ENCODE results near the gene PCNX2.

PCNX2 gene

GRCh38 chr1:232999956-233000625, 295.4 kb downstream of the PCNX2 start:
- TF ChIP-seq ZNF8 (CRISPR knock-in tag; IDR thresholded peaks at IDR 0.05) (no peak), TSHZ2 (CRISPR knock-in tag; IDR thresholded peaks at IDR 0.05) (no peak), ZNF70 (CRISPR knock-in tag; IDR thresholded peaks at IDR 0.05) (no peak), ZFP3 (CRISPR knock-in tag; IDR thresholded peaks at IDR 0.05) (no peak)

DNA sequence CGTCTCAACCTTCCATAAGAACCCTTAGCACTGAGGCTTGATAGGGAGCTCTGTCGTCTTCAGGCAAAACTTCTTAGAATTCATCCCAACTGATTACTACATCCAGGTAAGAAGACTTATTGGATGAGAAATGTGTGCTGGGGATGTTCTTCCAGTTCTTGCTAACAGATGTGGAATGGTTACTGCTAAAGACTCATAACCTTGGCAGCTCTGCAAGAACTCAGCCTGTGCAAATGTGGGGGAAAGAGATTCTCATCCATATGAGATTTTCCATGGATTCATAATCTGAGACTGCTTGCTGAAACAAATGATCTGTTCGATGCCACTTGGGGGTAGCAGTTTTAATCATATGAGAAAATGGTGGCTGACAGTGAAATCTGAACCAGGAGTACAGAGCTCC, 296.9 kb downstream of the PCNX2 start:
- ATAC-seq: no peak
- TF ChIP-seq SNAI2 (CRISPR knock-in tag; IDR thresholded peaks at IDR 0.05) (no peak), POU6F1 (CRISPR knock-in tag; IDR thresholded peaks at IDR 0.05; ENCODE audit: borderline replicate concordance, low read depth) (no peak), CREB5 (CRISPR knock-in tag; IDR thresholded peaks at IDR 0.05; ENCODE audit: low read depth) (no peak), ZFP30 (CRISPR knock-in tag; IDR thresholded peaks at IDR 0.05) (no peak), ESRRG (CRISPR knock-in tag; IDR thresholded peaks at IDR 0.05) (no peak), RARB (CRISPR knock-in tag; IDR thresholded peaks at IDR 0.05) (no peak), ZFP3 (CRISPR knock-in tag; IDR thresholded peaks at IDR 0.05) (no peak), PPARA (CRISPR knock-in tag; IDR thresholded peaks at IDR 0.05; ENCODE audit: borderline replicate concordance) (no peak), ARNTL (CRISPR knock-in tag; IDR thresholded peaks at IDR 0.05; ENCODE audit: borderline replicate concordance, low read depth) (no peak)
- TF ChIP-seq, protein P1, sequence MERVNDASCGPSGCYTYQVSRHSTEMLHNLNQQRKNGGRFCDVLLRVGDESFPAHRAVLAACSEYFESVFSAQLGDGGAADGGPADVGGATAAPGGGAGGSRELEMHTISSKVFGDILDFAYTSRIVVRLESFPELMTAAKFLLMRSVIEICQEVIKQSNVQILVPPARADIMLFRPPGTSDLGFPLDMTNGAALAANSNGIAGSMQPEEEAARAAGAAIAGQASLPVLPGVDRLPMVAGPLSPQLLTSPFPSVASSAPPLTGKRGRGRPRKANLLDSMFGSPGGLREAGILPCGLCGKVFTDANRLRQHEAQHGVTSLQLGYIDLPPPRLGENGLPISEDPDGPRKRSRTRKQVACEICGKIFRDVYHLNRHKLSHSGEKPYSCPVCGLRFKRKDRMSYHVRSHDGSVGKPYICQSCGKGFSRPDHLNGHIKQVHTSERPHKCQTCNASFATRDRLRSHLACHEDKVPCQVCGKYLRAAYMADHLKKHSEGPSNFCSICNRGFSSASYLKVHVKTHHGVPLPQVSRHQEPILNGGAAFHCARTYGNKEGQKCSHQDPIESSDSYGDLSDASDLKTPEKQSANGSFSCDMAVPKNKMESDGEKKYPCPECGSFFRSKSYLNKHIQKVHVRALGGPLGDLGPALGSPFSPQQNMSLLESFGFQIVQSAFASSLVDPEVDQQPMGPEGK (CRISPR knock-in tag; IDR thresholded peaks at IDR 0.05; ENCODE audit: borderline replicate concordance): no peak

More at GRCh38 chr1:232999956-233000625, 295.4 kb downstream of the PCNX2 start:
- no peak for ATAC-seq

- TF ChIP-seq ZFP3 (CRISPR knock-in tag; IDR thresholded peaks at IDR 0.05): no peak
- no peak for ATAC-seq
Observed at GRCh38 chr1:232998138-232998537, 297.4 kb downstream of the PCNX2 start.

- TF ChIP-seq RARB (CRISPR knock-in tag; IDR thresholded peaks at IDR 0.05): no peak
- no peak for TF ChIP-seq ZFP30 (CRISPR knock-in tag; IDR thresholded peaks at IDR 0.05)
- TF ChIP-seq SNAI2 (CRISPR knock-in tag; IDR thresholded peaks at IDR 0.05): no peak
- no peak for TF ChIP-seq ZC3H10 (CRISPR knock-in tag; IDR thresholded peaks at IDR 0.05)
- no peak for ATAC-seq
Observed at GRCh38 chr1:232996143-232996542, 299.4 kb downstream of the PCNX2 start.

DNA sequence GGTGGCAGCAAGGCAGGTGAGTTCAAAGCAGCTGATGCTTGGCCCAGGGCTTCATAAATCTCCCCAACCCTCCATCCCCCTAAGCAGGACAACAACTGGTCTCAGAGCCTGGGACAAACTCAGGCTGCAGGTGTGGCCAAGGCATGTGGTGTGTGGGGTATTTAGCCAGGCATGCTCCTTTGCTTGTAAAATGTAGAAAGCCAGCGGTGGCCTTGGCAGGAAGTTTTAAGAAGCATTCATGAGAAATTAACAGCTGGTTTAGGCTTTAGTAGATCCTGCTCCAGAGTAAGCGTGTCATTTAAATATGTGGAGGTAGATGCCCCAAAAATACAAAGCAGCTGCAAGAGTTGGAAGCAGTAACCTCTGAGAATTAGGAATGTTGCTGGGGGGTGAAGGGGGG, 300.3 kb downstream of the PCNX2 start:
- ATAC-seq: no peak
- TF ChIP-seq ZNF70 (CRISPR knock-in tag; IDR thresholded peaks at IDR 0.05) (no peak), PPARA (CRISPR knock-in tag; IDR thresholded peaks at IDR 0.05; ENCODE audit: borderline replicate concordance) (no peak), BACH2 (CRISPR knock-in tag; IDR thresholded peaks at IDR 0.05; ENCODE audit: borderline replicate concordance) (no peak), TSHZ2 (CRISPR knock-in tag; IDR thresholded peaks at IDR 0.05) (no peak), ZNF565 (CRISPR knock-in tag; conservative IDR thresholded peaks at IDR 0.05; ENCODE audit: low read depth) (no peak), OSR1 (CRISPR knock-in tag; IDR thresholded peaks at IDR 0.05) (no peak), POU6F1 (CRISPR knock-in tag; IDR thresholded peaks at IDR 0.05; ENCODE audit: borderline replicate concordance, low read depth) (no peak), CSRNP3 (CRISPR knock-in tag; IDR thresholded peaks at IDR 0.05) (no peak), RARB (CRISPR knock-in tag; IDR thresholded peaks at IDR 0.05) (no peak), ESRRG (CRISPR knock-in tag; IDR thresholded peaks at IDR 0.05) (no peak), GLIS3 (CRISPR knock-in tag; IDR thresholded peaks at IDR 0.05) (no peak)
